ENCODE measurements around the gene SMPDL3A.

DNA sequence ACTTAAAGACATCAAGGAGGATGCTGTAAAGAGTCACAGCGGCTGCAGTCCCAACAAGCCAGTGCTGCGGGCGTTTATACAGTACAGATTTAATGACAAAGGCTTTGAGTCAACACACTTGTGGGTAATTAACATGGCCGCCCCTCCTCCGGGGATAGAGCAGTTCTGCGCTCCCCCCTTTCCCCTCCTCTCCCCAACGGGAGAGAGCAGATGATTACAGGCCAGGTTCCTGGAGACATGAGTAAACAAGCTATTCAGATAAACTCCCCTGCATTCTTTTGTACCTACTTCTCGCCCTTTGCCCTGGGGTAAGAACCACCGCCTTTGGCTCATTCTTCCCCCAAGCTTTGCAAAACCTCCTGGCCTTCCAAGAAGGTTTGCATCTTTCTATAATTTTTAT, 33.2 kb upstream of the SMPDL3A start:
- TF ChIP-seq POLR2A (IDR thresholded peaks at IDR 0.05) (no peak), CTCF (IDR thresholded peaks at IDR 0.05) (no peak)
